Peyer's patch (tissue), 4 donors: Measurements from ENCODE around the gene STXBP3. TPM values are rescaled to one million over a fixed set of nuclear protein-coding genes. Genes with fewer than 3 reads are reported as not detected.

Experiments used
- DNase-seq, 3 donors: peaks; one replicate each; pipeline ENCODE4 v3.0.0-alpha.2; 2017 to 2019
- H3K27ac ChIP-seq, 4 donors: fragments of 200-600 bp; sonication (generic); one replicate each; pipeline ENCODE4 v1.5.1; 2016 to 2019
- H3K27me3 ChIP-seq, 2 donors: fragments of 200-600 bp; sonication (generic); one replicate each; pipeline ENCODE4 v1.5.1; 2019
- H3K36me3 ChIP-seq, 3 donors: fragments of 200-600 bp; sonication (generic); one replicate each; pipeline ENCODE4 v1.5.1; 2016 to 2019
- H3K4me1 ChIP-seq, 4 donors: fragments of 200-600 bp; sonication (generic); one replicate each; pipeline ENCODE4 v1.5.1; 2016 to 2019
- H3K4me3 ChIP-seq, 4 donors: fragments of 200-600 bp; sonication (generic); 1 replicate in 3 of 4; 2 replicates in 1 of 4; pipeline ENCODE4 v1.5.1; 2016 to 2019; ENCODE audit warnings: mild to moderate bottlenecking in 1 of 4
- H3K9me3 ChIP-seq, 4 donors: fragments of 200-600 bp; sonication (generic); one replicate each; pipeline ENCODE4 v1.5.1; 2016 to 2019; ENCODE audit warnings: mild to moderate bottlenecking in 1 of 4
- CTCF ChIP-seq, 6 experiments: fragments of 450-650 bp in 4 of 6; fragments of 200-600 bp in 2 of 6; sonication (generic) in 1 of 6; IDR thresholded peaks; one replicate each; pipeline ENCODE4 v1.5.1; 2017 to 2019; ENCODE audit warnings: antibody characterized with exemption in 6 of 6, mild to moderate bottlenecking in 3 of 6, moderate library complexity in 1 of 6
- POLR2A ChIP-seq, 2 donors: fragments of 450-650 bp; IDR thresholded peaks; one replicate each; pipeline ENCODE4 v1.5.1; 2017; ENCODE audit warnings: antibody characterized with exemption in 2 of 2, mild to moderate bottlenecking in 2 of 2, moderate library complexity in 2 of 2
- total RNA-seq, 4 donors: library from RNA; depleted of rRNA; stranded (reverse); fragments of >200 nt; gene quantifications; one replicate each; pipeline ENCODE4 v1.1.0, GENCODE V29; 2016

Gene STXBP3
- total RNA-seq, 4 donors from 2014 or later, result 51.3 to 106 (median 64.2) TPM

GRCh38 chr1:108725906-108726305 is 20.6 kb upstream of the STXBP3 start:
- no peak overlapping the region for H3K27ac ChIP-seq

GRCh38 chr1:108728327-108728923 is 18.0 kb upstream of the STXBP3 start:
- H3K4me3 ChIP-seq, result no peak overlapping the region
- no peaks in the 10 kb centered on the region for H3K36me3 ChIP-seq
- H3K4me1 ChIP-seq, result no peaks in the 10 kb centered on the region
- no peaks in the 10 kb centered on the region for H3K27me3 ChIP-seq
- H3K9me3 ChIP-seq, result no peaks in the 10 kb centered on the region
- no peak for TF ChIP-seq POLR2A (IDR thresholded peaks at IDR 0.05)
- no peak for TF ChIP-seq CTCF (IDR thresholded peaks at IDR 0.05)
- no peak for DNase-seq
- no peak overlapping the region for H3K27ac ChIP-seq

More at GRCh38 chr1:108725906-108726305, 20.6 kb upstream of the STXBP3 start:
- DNase-seq, result no peak
- Histone ChIP-seq H3K9me3 (no peaks in the 10 kb centered on the region), H3K27me3 (no peaks in the 10 kb centered on the region), H3K4me3 (no peak overlapping the region), H3K36me3 (no peaks in the 10 kb centered on the region), H3K4me1 (no peaks in the 10 kb centered on the region)
- no peak for TF ChIP-seq CTCF (IDR thresholded peaks at IDR 0.05)
- TF ChIP-seq POLR2A (IDR thresholded peaks at IDR 0.05), result no peak

- no peak for TF ChIP-seq POLR2A (IDR thresholded peaks at IDR 0.05)
- no peak for TF ChIP-seq CTCF (IDR thresholded peaks at IDR 0.05)
- Histone ChIP-seq H3K4me1 (no peaks in the 10 kb centered on the region), H3K9me3 (no peaks in the 10 kb centered on the region), H3K27me3 (no peaks in the 10 kb centered on the region), H3K4me3 (no peak overlapping the region), H3K27ac (no peak overlapping the region), H3K36me3 (no peaks in the 10 kb centered on the region)
- DNase-seq, result no peak
Observed at GRCh38 chr1:108729481-108729880, 17.0 kb upstream of the STXBP3 start.

- H3K9me3 ChIP-seq, result no peaks in the 10 kb centered on the region
- TF ChIP-seq CTCF (IDR thresholded peaks at IDR 0.05) (no peak), POLR2A (IDR thresholded peaks at IDR 0.05) (no peak)
Observed at GRCh38 chr1:108732398-108732797, 14.1 kb upstream of the STXBP3 start.

GRCh38 chr1:108734171-108734865 is 12.2 kb upstream of the STXBP3 start:
- Histone ChIP-seq H3K27me3 (no peaks in the 10 kb centered on the region), H3K36me3 (no peaks in the 10 kb centered on the region), H3K9me3 (no peaks in the 10 kb centered on the region), H3K4me3 (no peak overlapping the region), H3K4me1 (no peaks in the 10 kb centered on the region), H3K27ac (no peak overlapping the region)
- DNase-seq, result no peak
- TF ChIP-seq CTCF (IDR thresholded peaks at IDR 0.05), result no peak

More at GRCh38 chr1:108732398-108732797, 14.1 kb upstream of the STXBP3 start:
- Histone ChIP-seq H3K36me3 (no peaks in the 10 kb centered on the region), H3K27ac (no peak overlapping the region), H3K27me3 (no peaks in the 10 kb centered on the region), H3K4me1 (no peaks in the 10 kb centered on the region), H3K4me3 (no peak overlapping the region)
- no peak for DNase-seq
